Panc1 (cell line): Measurements from ENCODE around the gene FBXW7. TPM values are rescaled to one million over a fixed set of nuclear protein-coding genes. Genes with fewer than 3 reads are reported as not detected.

Source experiments
- ATAC-seq: fragments of 200-7000 bp; cut with Tn5 transposase; 2 replicates; pipeline ENCODE4 v1.9.1; 2020; ENCODE audit warnings: mild to moderate bottlenecking, moderate library complexity
- BruUV-seq: library from RNA; stranded (reverse); fragments of 400-500 nt; replicated peaks from 2 replicates; lab custom pipeline; 2021; lab: Mats Ljungman, UMichigan
- CTCF ChIA-PET: fragments of 300-600 bp; sonication (Branson Sonifier 250); formaldehyde crosslinking; loops from one replicate; lab custom pipeline; 2022; ENCODE audit warnings: antibody characterized with exemption; lab: Charles Lee
- POLR2A ChIA-PET: fragments of 300-600 bp; sonication (Branson Sonifier 250); formaldehyde crosslinking; loops from one replicate; lab custom pipeline; 2022; ENCODE audit warnings: antibody characterized with exemption; lab: Charles Lee
- DNase-seq: peaks from one replicate; pipeline ENCODE4 v3.0.0-alpha.2; 2010; ENCODE audit warnings: low read depth, low spot score
- H3K27ac ChIP-seq: 2 replicates; pipeline ENCODE4 v1.5.1; 2011; ENCODE audit warnings: mild to moderate bottlenecking, low read length, inconsistent platforms
- H3K27me3 ChIP-seq: fragments of 200-500 bp; sonication (Bioruptor generic); 2 replicates; pipeline ENCODE4 v1.6.0; 2014; ENCODE audit warnings: low read length, inconsistent platforms; ENCODE audit not compliant: control insufficient read depth, insufficient read depth
- H3K36me3 ChIP-seq: fragments of 200-500 bp; sonication (Bioruptor generic); 2 replicates; pipeline ENCODE4 v1.5.1; 2014; ENCODE audit warnings: inconsistent platforms, mild to moderate bottlenecking, low read length, moderate library complexity; ENCODE audit not compliant: control insufficient read depth, insufficient read depth
- H3K4me1 ChIP-seq: 2 replicates; pipeline ENCODE4 v1.5.1; 2011; ENCODE audit warnings: inconsistent platforms, mild to moderate bottlenecking, low read length, moderate library complexity; ENCODE audit not compliant: control insufficient read depth, insufficient read depth
- H3K4me3 ChIP-seq, 2 experiments: 2 replicates each; pipeline ENCODE4 v1.5.1; 2011 to 2012; ENCODE audit warnings: low read depth in 2 of 2, low read length in 2 of 2, mild to moderate bottlenecking in 2 of 2, inconsistent platforms in 1 of 2, moderate library complexity in 1 of 2
- H3K9me3 ChIP-seq: fragments of 200-500 bp; sonication (Bioruptor generic); 2 replicates; pipeline ENCODE4 v1.5.1; 2014; ENCODE audit warnings: low read depth, mild to moderate bottlenecking, inconsistent platforms, low read length, moderate library complexity; ENCODE audit not compliant: control insufficient read depth, insufficient read depth
- POLR2AphosphoS5 ChIP-seq: IDR thresholded peaks from 2 replicates; pipeline ENCODE4 v1.6.1; 2012; ENCODE audit warnings: mild to moderate bottlenecking, low read depth, low read length, moderate library complexity
- SIN3A ChIP-seq: IDR thresholded peaks from 2 replicates; pipeline ENCODE4 v1.6.1; 2012; ENCODE audit warnings: low read depth, mild to moderate bottlenecking, low read length, moderate library complexity, borderline replicate concordance; ENCODE audit not compliant: insufficient read depth
- TCF7L2 ChIP-seq: IDR thresholded peaks from 2 replicates; pipeline ENCODE4 v1.6.1; 2011; ENCODE audit warnings: mild to moderate bottlenecking, low read depth, low read length, inconsistent platforms
- in situ Hi-C: cut with HindIII; loops from 2 replicates; pipeline ENCODE4 v1.10.0; 2016; ENCODE audit warnings: low sequenced_read_pairs, low pct_unique_long_range_greater_than_20kb
- intact Hi-C: fragments of 100-400 bp; cut with micrococcal nuclease; formaldehyde crosslinking; loops from one replicate; pipeline ENCODE4 v1.10.0; 2022; ENCODE audit not compliant: unreplicated experiment
- total RNA-seq: library from RNA; stranded (reverse); gene quantifications from one replicate; pipeline ENCODE4 v1.2.1, GENCODE V29; 2021; ENCODE audit not compliant: unreplicated experiment
- TF ChIP-seq, protein P1 (sequence below), 2 experiments: IDR thresholded peaks; 2 replicates each; pipeline ENCODE4 v1.6.1; 2011 to 2012; ENCODE audit warnings: low read depth in 2 of 2, control low read depth in 1 of 2, low read length in 1 of 2, mild to moderate bottlenecking in 1 of 2, moderate library complexity in 1 of 2; ENCODE audit not compliant: insufficient read depth in 1 of 2
- TF ChIP-seq, protein P2 (sequence below): fragments of 450-650 bp; IDR thresholded peaks from 2 replicates; pipeline ENCODE4 v1.5.1; 2017; ENCODE audit warnings: mild to moderate bottlenecking

FBXW7 gene
- total RNA-seq, 1 experiment from 2014 or later: 16.2 TPM

DNA sequence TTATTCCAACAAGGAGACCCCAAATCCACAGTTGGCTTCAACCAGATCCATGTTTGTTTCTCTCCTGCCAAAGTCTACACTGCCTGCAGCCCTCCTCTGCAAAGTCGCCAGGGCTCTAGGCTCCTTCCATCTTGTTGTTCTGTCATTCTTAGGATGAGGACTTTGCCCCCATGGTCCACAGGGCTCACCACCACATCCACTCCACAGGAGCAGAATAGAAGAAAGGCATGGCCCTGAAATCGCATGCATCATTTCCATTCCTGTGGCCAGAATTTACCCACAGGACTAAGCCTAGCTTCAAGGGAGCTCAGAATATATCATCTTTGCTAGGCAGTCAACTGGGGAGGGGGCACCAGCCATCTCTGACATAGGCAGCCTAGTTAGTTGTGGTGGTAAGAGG, 254.7 kb downstream of the FBXW7 start:
- ChIA-PET POLR2A (no interaction called here), CTCF (no interaction called here)
- DNase-seq: no peak
- TF ChIP-seq TCF7L2 (no peak), POLR2AphosphoS5 (no peak), SIN3A (no peak)
- TF ChIP-seq, protein P1, sequence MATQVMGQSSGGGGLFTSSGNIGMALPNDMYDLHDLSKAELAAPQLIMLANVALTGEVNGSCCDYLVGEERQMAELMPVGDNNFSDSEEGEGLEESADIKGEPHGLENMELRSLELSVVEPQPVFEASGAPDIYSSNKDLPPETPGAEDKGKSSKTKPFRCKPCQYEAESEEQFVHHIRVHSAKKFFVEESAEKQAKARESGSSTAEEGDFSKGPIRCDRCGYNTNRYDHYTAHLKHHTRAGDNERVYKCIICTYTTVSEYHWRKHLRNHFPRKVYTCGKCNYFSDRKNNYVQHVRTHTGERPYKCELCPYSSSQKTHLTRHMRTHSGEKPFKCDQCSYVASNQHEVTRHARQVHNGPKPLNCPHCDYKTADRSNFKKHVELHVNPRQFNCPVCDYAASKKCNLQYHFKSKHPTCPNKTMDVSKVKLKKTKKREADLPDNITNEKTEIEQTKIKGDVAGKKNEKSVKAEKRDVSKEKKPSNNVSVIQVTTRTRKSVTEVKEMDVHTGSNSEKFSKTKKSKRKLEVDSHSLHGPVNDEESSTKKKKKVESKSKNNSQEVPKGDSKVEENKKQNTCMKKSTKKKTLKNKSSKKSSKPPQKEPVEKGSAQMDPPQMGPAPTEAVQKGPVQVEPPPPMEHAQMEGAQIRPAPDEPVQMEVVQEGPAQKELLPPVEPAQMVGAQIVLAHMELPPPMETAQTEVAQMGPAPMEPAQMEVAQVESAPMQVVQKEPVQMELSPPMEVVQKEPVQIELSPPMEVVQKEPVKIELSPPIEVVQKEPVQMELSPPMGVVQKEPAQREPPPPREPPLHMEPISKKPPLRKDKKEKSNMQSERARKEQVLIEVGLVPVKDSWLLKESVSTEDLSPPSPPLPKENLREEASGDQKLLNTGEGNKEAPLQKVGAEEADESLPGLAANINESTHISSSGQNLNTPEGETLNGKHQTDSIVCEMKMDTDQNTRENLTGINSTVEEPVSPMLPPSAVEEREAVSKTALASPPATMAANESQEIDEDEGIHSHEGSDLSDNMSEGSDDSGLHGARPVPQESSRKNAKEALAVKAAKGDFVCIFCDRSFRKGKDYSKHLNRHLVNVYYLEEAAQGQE (IDR thresholded peaks at IDR 0.05; ENCODE audit: insufficient read depth in 1 of 2, low read depth in 2 of 2, low read length in 1 of 2): no peak
- TF ChIP-seq, protein P2, sequence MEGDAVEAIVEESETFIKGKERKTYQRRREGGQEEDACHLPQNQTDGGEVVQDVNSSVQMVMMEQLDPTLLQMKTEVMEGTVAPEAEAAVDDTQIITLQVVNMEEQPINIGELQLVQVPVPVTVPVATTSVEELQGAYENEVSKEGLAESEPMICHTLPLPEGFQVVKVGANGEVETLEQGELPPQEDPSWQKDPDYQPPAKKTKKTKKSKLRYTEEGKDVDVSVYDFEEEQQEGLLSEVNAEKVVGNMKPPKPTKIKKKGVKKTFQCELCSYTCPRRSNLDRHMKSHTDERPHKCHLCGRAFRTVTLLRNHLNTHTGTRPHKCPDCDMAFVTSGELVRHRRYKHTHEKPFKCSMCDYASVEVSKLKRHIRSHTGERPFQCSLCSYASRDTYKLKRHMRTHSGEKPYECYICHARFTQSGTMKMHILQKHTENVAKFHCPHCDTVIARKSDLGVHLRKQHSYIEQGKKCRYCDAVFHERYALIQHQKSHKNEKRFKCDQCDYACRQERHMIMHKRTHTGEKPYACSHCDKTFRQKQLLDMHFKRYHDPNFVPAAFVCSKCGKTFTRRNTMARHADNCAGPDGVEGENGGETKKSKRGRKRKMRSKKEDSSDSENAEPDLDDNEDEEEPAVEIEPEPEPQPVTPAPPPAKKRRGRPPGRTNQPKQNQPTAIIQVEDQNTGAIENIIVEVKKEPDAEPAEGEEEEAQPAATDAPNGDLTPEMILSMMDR: no peak
- no peaks in the 10 kb centered on the region for H3K4me1 ChIP-seq
- intact Hi-C loops: no loop called here
- H3K27me3 ChIP-seq: no peaks in the 10 kb centered on the region
- H3K27ac ChIP-seq: no peak overlapping the region
- no peak for ATAC-seq
- in situ Hi-C loops: no loop called here
- no peak overlapping the region for H3K4me3 ChIP-seq
- no peaks in the 10 kb centered on the region for H3K9me3 ChIP-seq
- BruUV-seq: no TSS peak
- H3K36me3 ChIP-seq: no peaks in the 10 kb centered on the region

DNA sequence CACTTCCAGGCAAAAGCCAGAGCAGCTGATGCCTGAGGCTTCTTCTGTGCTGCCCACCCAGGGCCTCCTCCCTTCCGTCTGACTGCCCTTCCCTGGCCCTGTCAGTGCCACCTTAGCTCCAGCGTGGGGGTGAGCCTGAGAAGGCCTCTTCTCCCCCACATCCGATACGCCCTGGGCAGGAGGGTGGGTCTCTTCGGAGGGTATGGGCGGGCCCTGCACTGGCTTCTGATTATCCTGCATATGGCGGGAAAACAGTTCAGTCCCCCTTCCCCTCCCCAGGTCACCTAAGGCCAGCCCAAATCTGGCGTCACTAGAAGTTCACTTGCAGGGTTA, 256.7 kb downstream of the FBXW7 start:
- ChIA-PET POLR2A (interaction anchor here (0.6 kb wide), 1 partner anchor 63 kb away, joined by 6 read pairs; no protein-coding TSS in a partner anchor), CTCF (no interaction called here)
- no peak for DNase-seq
- Histone ChIP-seq H3K4me1 (no peaks in the 10 kb centered on the region), H3K36me3 (no peaks in the 10 kb centered on the region), H3K27me3 (no peaks in the 10 kb centered on the region), H3K27ac (no peak overlapping the region), H3K4me3 (no peak overlapping the region), H3K9me3 (no peaks in the 10 kb centered on the region)
- no peak for TF ChIP-seq SIN3A
- TF ChIP-seq, protein P2: no peak
- TF ChIP-seq, protein P1 (IDR thresholded peaks at IDR 0.05; ENCODE audit: insufficient read depth in 1 of 2, low read depth in 2 of 2, low read length in 1 of 2): no peak
- in situ Hi-C loops: no loop called here
- BruUV-seq: no TSS peak
- ATAC-seq: no peak
- intact Hi-C loops: no loop called here
